HG03354 (cell line): Measurements from ENCODE around the gene TP53.

Source experiments
- ATAC-seq: cut with Tn5 transposase; IDR thresholded peaks from one replicate; pipeline ENCODE4 v1.9.1; 2021; ENCODE audit warnings: mild to moderate bottlenecking; ENCODE audit not compliant: unreplicated experiment, poor library complexity, severe bottlenecking

The TP53 gene

GRCh38 chr17:7684851-7685532 is 2.3 kb downstream of the TP53 start:
- no peak for ATAC-seq

- no peak for ATAC-seq
These were observed 9.8 kb downstream of the TP53 start for GRCh38 chr17:7677388-7678067.

GRCh38 chr17:7676533-7676932 is 10.8 kb downstream of the TP53 start:
- ATAC-seq, result no peak

- no peak for ATAC-seq
These were observed 12.4 kb downstream of the TP53 start for GRCh38 chr17:7674934-7675333.

- no peak for ATAC-seq
These were observed 14.1 kb downstream of the TP53 start for GRCh38 chr17:7673239-7673638.

GRCh38 chr17:7668482-7668881 is 18.8 kb downstream of the TP53 start:
- ATAC-seq, result no peak

- ATAC-seq, result no peak
These were observed 19.5 kb downstream of the TP53 start for GRCh38 chr17:7667656-7668406.

- no peak for ATAC-seq
These were observed 30.2 kb downstream of the TP53 start for GRCh38 chr17:7656958-7657609.

GRCh38 chr17:7655541-7655840 is 31.8 kb downstream of the TP53 start:
- ATAC-seq, result no peak

GRCh38 chr17:7654832-7655540 is 32.3 kb downstream of the TP53 start:
- ATAC-seq, result no peak

- ATAC-seq, result no peak
These were observed 34.6 kb downstream of the TP53 start for GRCh38 chr17:7652388-7653356.

GRCh38 chr17:7651665-7652387 is 35.5 kb downstream of the TP53 start:
- no peak for ATAC-seq

GRCh38 chr17:7651097-7651664 is 36.1 kb downstream of the TP53 start:
- no peak for ATAC-seq

- ATAC-seq, result no peak
These were observed 36.7 kb downstream of the TP53 start, which contains the start of gene ATP1B2 for GRCh38 chr17:7650509-7651096. Gene ATP1B2, plus strand, starts transcription at chr17:7650926. Its CDS starts 593 bp downstream, at chr17:7651519.

GRCh38 chr17:7647018-7647417 is 40.3 kb downstream of the TP53 start:
- ATAC-seq, result no peak

- ATAC-seq, result no peak
These were observed 40.8 kb downstream of the TP53 start for GRCh38 chr17:7646457-7646856.

- no peak for ATAC-seq
These were observed 42.5 kb downstream of the TP53 start for GRCh38 chr17:7644775-7645174.
